Kidney (tissue), 14 donors: Measurements from ENCODE around the gene NPB. TPM values are rescaled to one million over a fixed set of nuclear protein-coding genes. Genes with fewer than 3 reads are reported as not detected.

Experiments
- DNase-seq, 5 donors: peaks; one replicate each; pipeline ENCODE4 v3.0.0-alpha.2; 2013 to 2020
- FAIRE-seq: peaks from 2 replicates; lab custom pipeline; 2012; peaks lifted over from hg19 to GRCh38; lab: Jason Lieb, UNC
- H3K27ac ChIP-seq, 2 donors: one replicate each; pipeline ENCODE4 v1.7.0; 2013; ENCODE audit warnings: low read depth in 2 of 2, low read length in 2 of 2, inconsistent platforms in 1 of 2
- H3K27me3 ChIP-seq: one replicate; pipeline ENCODE4 v1.7.1; 2013; ENCODE audit warnings: low read length, inconsistent platforms; ENCODE audit not compliant: control insufficient read depth, insufficient read depth
- H3K36me3 ChIP-seq, 3 donors: one replicate each; pipeline versions ENCODE4 v1.7.0 to v1.7.1; 2013; ENCODE audit warnings: low read length in 3 of 3, control low read depth in 1 of 3, inconsistent platforms in 1 of 3; ENCODE audit not compliant: insufficient read depth in 3 of 3, control insufficient read depth in 2 of 3
- H3K4me1 ChIP-seq, 3 donors: one replicate each; pipeline versions ENCODE4 v1.7.0 to v1.7.1; 2013; ENCODE audit warnings: low read length in 3 of 3, inconsistent platforms in 1 of 3, low read depth in 1 of 3; ENCODE audit not compliant: control insufficient read depth in 2 of 3, insufficient read depth in 2 of 3
- H3K4me3 ChIP-seq, 3 donors: one replicate each; pipeline versions ENCODE4 v1.7.0 to v1.8.1; 2013; ENCODE audit warnings: low read length in 3 of 3, control low read depth in 1 of 3, inconsistent platforms in 1 of 3
- H3K9ac ChIP-seq, 3 donors: one replicate each; pipeline versions ENCODE4 v1.7.0 to v1.7.1; 2013; ENCODE audit warnings: low read length in 3 of 3, control low read depth in 1 of 3, inconsistent platforms in 1 of 3
- H3K9me3 ChIP-seq, 3 donors: one replicate each; pipeline versions ENCODE4 v1.7.0 to v1.7.1; 2013; ENCODE audit warnings: low read length in 3 of 3, control low read depth in 1 of 3, inconsistent platforms in 1 of 3; ENCODE audit not compliant: control insufficient read depth in 2 of 3, insufficient read depth in 1 of 3
- CTCF ChIP-seq: IDR thresholded peaks from 3 replicates; pipeline ENCODE4 v1.5.1; 2012; ENCODE audit warnings: mild to moderate bottlenecking, moderate library complexity, borderline replicate concordance; ENCODE audit not compliant: insufficient read depth; ENCODE audit errors: extremely low read depth
- intact Hi-C: fragments of 100-400 bp; cut with DNase I; formaldehyde crosslinking; loops from one replicate; pipeline ENCODE4 v1.11.1; 2022
- polyA plus RNA-seq: library from polyadenylated mRNA; stranded (reverse); fragments of 350-450 nt; fragmentation: Illumina TruSeq; extraction: RNeasy Lipid Tissue Mini Kit (QIAGEN cat#74804); gene quantifications from one replicate; pipeline ENCODE4 v1.2.3, GENCODE V29; 2014; ENCODE audit warnings: low read depth, low replicate concordance; ENCODE audit not compliant: insufficient read depth
- total RNA-seq: library from RNA; stranded (reverse); fragmentation: NEBNext Ultra II Directional; extraction: Animal tissue kit (Norgen Biotek cat#: 25700); gene quantifications from one replicate; pipeline ENCODE4 v1.2.1, GENCODE V29; 2021
- donor health status: control.
- donor health status: control.
- donor health status: control.
- donor health status: control.
- donor health status: control.
- donor health status: DM: yes; HTN: yes; CAD: no.
- donor health status: Normal renal cell carcinoma (clear cell type).

The NPB gene
- total and polyA plus RNA-seq, 2 donors from 2014 or later = 0.66 to 1.4 TPM

- no peak for FAIRE-seq
- H3K4me1 ChIP-seq = peaks cover 0 to 39% (median 26%) of the 10 kb centered on the region in 3 donors
- H3K27me3 ChIP-seq = no peaks in the 10 kb centered on the region
- no peak overlapping the region for H3K9ac ChIP-seq
- no peak for TF ChIP-seq CTCF
- no peak overlapping the region for H3K27ac ChIP-seq
- no peaks in the 10 kb centered on the region for H3K9me3 ChIP-seq
- no peak for DNase-seq
- intact Hi-C loops = no loop called here
- peaks cover 0 to 12% (median 6%) of the 10 kb centered on the region in 3 donors for H3K36me3 ChIP-seq
- H3K4me3 ChIP-seq = no peak overlapping the region
Observed at GRCh38 chr17:81921996-81922565, 20.0 kb downstream of the NPB start.

DNA sequence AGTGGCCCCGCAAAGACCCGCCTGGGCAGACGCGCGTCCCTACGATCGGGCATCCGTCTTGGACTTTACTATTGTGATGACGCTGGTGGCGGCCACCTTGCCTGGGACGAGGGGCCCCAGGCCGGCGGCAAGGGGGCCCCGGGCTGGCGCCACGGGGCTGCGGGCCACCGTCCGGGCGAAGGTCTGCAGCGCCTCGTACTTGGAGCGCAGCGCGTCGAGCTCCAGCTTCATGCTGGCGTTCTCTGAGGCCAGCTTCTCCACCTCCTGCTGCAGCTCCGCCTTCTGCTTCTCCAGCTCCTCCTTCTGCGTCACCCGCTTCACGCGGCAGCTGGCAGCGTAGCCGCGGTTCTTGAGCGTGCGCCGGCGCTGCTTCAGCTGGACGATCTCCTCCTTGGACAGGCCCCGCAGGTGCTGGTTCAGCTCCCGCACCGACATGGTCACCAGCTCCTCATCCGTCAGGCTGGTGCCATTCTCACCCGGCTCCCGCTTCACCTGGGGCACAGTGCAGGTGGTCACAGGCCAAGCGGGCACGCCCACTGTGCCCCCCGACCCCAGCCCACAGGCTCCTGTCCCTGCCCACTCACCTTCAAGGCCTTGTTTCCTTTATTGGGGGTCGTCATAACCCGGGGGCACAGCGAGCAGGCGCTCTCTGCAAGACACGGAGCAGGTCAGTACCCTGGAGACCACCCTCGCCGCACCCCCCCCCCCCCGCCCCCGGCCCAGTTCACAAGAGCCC is 20.7 kb downstream of the NPB start:
- no peaks in the 10 kb centered on the region for H3K9me3 ChIP-seq
- peak overlapping the region in 1 of 3 donors; percentile 29 for H3K4me3 ChIP-seq
- H3K9ac ChIP-seq = no peak overlapping the region
- no peak overlapping the region for H3K27ac ChIP-seq
- no peak for TF ChIP-seq CTCF
- H3K36me3 ChIP-seq = peaks cover 0 to 12% (median 6%) of the 10 kb centered on the region in 3 donors
- intact Hi-C loops = no loop called here
- FAIRE-seq (no peak), DNase-seq (no peak)
- no peaks in the 10 kb centered on the region for H3K27me3 ChIP-seq
- H3K4me1 ChIP-seq = peaks cover 0 to 37% (median 23%) of the 10 kb centered on the region in 3 donors

GRCh38 chr17:81923302-81924260 is 21.5 kb downstream of the NPB start:
- H3K4me3 ChIP-seq = peak overlapping the region in 1 of 3 donors; percentile 29

More at GRCh38 chr17:81923302-81924260, 21.5 kb downstream of the NPB start:
- H3K27ac ChIP-seq = peak overlapping the region; percentile 47 to 67
- no peaks in the 10 kb centered on the region for H3K27me3 ChIP-seq
- peaks cover 0 to 12% (median 6%) of the 10 kb centered on the region in 3 donors for H3K36me3 ChIP-seq
- FAIRE-seq (no peak), DNase-seq (peak in 4 of 5 donors; percentile 56 to 81 (median 65))
- intact Hi-C loops = no loop called here
- H3K9ac ChIP-seq = peak overlapping the region in 1 of 3 donors; percentile 26
- peaks cover 0 to 40% (median 23%) of the 10 kb centered on the region in 3 donors for H3K4me1 ChIP-seq
- TF ChIP-seq CTCF = no peak
- H3K9me3 ChIP-seq = no peaks in the 10 kb centered on the region
